B cell (primary cell): Measurements from ENCODE around the gene CPT2. TPM values are rescaled to one million over a fixed set of nuclear protein-coding genes. Genes with fewer than 3 reads are reported as not detected.

Experiments
- ATAC-seq: fragments of 200-7000 bp; cut with Tn5 transposase; one replicate; pipeline ENCODE4 v1.10.0; 2021; ENCODE audit warnings: low read depth, mild to moderate bottlenecking, moderate number of reproducible peaks, moderate library complexity
- CTCF ChIA-PET: fragments of 350-600 bp; sonication (Branson Sonifier 250); formaldehyde crosslinking; loops from one replicate; lab custom pipeline; 2021; ENCODE audit warnings: antibody characterized with exemption, inconsistent platforms; lab: Charles Lee
- POLR2A ChIA-PET: fragments of 350-600 bp; sonication (Branson Sonifier 250); formaldehyde crosslinking; loops from one replicate; lab custom pipeline; 2021; ENCODE audit warnings: antibody characterized with exemption; lab: Charles Lee
- DNase-seq: peaks from one replicate; pipeline ENCODE4 v3.0.0; 2013
- H2AFZ ChIP-seq: 2 replicates; pipeline ENCODE4 v1.6.1; 2012; ENCODE audit warnings: mild to moderate bottlenecking, low read depth, low read length; ENCODE audit not compliant: insufficient read depth, poor library complexity, severe bottlenecking
- H3K27ac ChIP-seq, 2 donors: 1 replicate in 1 of 2; 2 replicates in 1 of 2; pipeline ENCODE4 v1.5.1; 2012 to 2013; ENCODE audit warnings: low read length in 2 of 2, mild to moderate bottlenecking in 2 of 2, moderate library complexity in 1 of 2
- H3K27me3 ChIP-seq, 4 experiments: fragments of 200-600 bp in 1 of 4; sonication (generic) in 1 of 4; replicated peaks in 1 of 4; 1 replicate in 2 of 4; 2 replicates in 2 of 4; pipeline versions ENCODE4 v1.6.1 to v1.7.0; 2013 to 2016; ENCODE audit warnings: low read length in 3 of 4, mild to moderate bottlenecking in 2 of 4, mixed read lengths in 1 of 4, moderate library complexity in 1 of 4; ENCODE audit not compliant: insufficient read depth in 4 of 4, control insufficient read depth in 3 of 4; ENCODE audit errors: control extremely low read depth in 1 of 4
- H3K36me3 ChIP-seq, 2 experiments: replicated peaks in 1 of 2; 1 replicate in 1 of 2; 2 replicates in 1 of 2; pipeline versions ENCODE4 v1.6.1 to v1.7.1; 2013; ENCODE audit warnings: low read length in 1 of 2; ENCODE audit not compliant: insufficient read depth in 2 of 2, control insufficient read depth in 1 of 2; ENCODE audit errors: control extremely low read depth in 1 of 2, extremely low read depth in 1 of 2
- H3K4me1 ChIP-seq, 2 donors: fragments of 200-600 bp in 1 of 2; sonication (generic) in 1 of 2; 1 replicate in 1 of 2; 2 replicates in 1 of 2; pipeline versions ENCODE4 v1.5.1 to v1.6.1; 2013 to 2017; ENCODE audit warnings: low read length in 2 of 2; ENCODE audit not compliant: control insufficient read depth in 2 of 2, insufficient read depth in 2 of 2
- H3K4me2 ChIP-seq: replicated peaks from 2 replicates; pipeline ENCODE3; 2012; ENCODE audit warnings: mild to moderate bottlenecking, low read depth, low read length; ENCODE audit not compliant: poor library complexity, severe bottlenecking
- H3K4me3 ChIP-seq, 5 experiments: fragments of 200-600 bp in 1 of 5; sonication (generic) in 1 of 5; 1 replicate in 3 of 5; 2 replicates in 2 of 5; pipeline versions ENCODE4 v1.5.1 to v1.7.0; 2011 to 2016; ENCODE audit warnings: low read length in 4 of 5, mild to moderate bottlenecking in 4 of 5, low read depth in 2 of 5, control low read depth in 1 of 5, moderate library complexity in 1 of 5; ENCODE audit not compliant: insufficient read depth in 1 of 5; ENCODE audit errors: control extremely low read depth in 1 of 5, extremely low read depth in 1 of 5
- H3K79me2 ChIP-seq: fragments of 200-600 bp; sonication (generic); one replicate; pipeline ENCODE4 v1.6.0; 2016; ENCODE audit warnings: low read length; ENCODE audit not compliant: control insufficient read depth, insufficient read depth
- H3K9ac ChIP-seq: fragments of 200-600 bp; sonication (generic); 2 replicates; pipeline ENCODE4 v1.6.1; 2017; ENCODE audit warnings: mild to moderate bottlenecking, low read length, moderate library complexity
- H3K9me3 ChIP-seq, 3 donors: one replicate each; pipeline versions ENCODE4 v1.6.1 to v1.7.1; 2013; ENCODE audit warnings: low read length in 2 of 3; ENCODE audit not compliant: control insufficient read depth in 2 of 3, insufficient read depth in 1 of 3; ENCODE audit errors: control extremely low read depth in 1 of 3
- H4K20me1 ChIP-seq: 2 replicates; pipeline ENCODE4 v1.6.0; 2012; ENCODE audit warnings: mild to moderate bottlenecking, low read length; ENCODE audit not compliant: insufficient read depth, control insufficient read depth, poor library complexity, severe bottlenecking
- H3K27ac Mint-ChIP-seq: one replicate; pipeline ENCODE4 v1.8.0; 2021; ENCODE audit warnings: mixed read lengths
- H3K27me3 Mint-ChIP-seq: one replicate; pipeline ENCODE4 v1.8.0; 2021; ENCODE audit warnings: mixed read lengths
- H3K4me1 Mint-ChIP-seq: one replicate; pipeline ENCODE4 v1.8.0; 2021; ENCODE audit warnings: mixed read lengths
- H3K4me3 Mint-ChIP-seq: one replicate; pipeline ENCODE4 v1.8.0; 2021; ENCODE audit warnings: mixed read lengths
- H3K9me3 Mint-ChIP-seq: one replicate; pipeline ENCODE4 v1.8.0; 2022; ENCODE audit warnings: mixed read lengths; ENCODE audit not compliant: insufficient read depth
- EZH2 ChIP-seq: IDR thresholded peaks from 2 replicates; pipeline ENCODE4 v1.6.1; 2012; ENCODE audit warnings: borderline replicate concordance, low read depth, mild to moderate bottlenecking, moderate library complexity, low read length; ENCODE audit not compliant: insufficient read depth, poor library complexity, severe bottlenecking
- WGBS: methylation state at CpG from one replicate; pipeline ENCODE4 v1.1.5; 2013; ENCODE audit warnings: missing lambda C conversion rate; ENCODE audit not compliant: insufficient coverage; 5-methylcytosine and 5-hydroxymethylcytosine counted together
- intact Hi-C: fragments of 100-400 bp; cut with micrococcal nuclease; formaldehyde crosslinking; loops from one replicate; pipeline ENCODE4 v1.10.0; 2022
- polyA plus RNA-seq: library from polyadenylated mRNA; depleted of rRNA; stranded (reverse); fragments of >200 nt; gene quantifications from 2 replicates; pipeline ENCODE4 v1.2.3, GENCODE V29; 2012
- total RNA-seq, 2 donors: library from RNA; stranded (reverse); fragments of 120-200 nt in 1 of 2; gene quantifications; 1 replicate in 1 of 2; 2 replicates in 1 of 2; pipeline versions ENCODE4 v1.2.3 to v1.2.4, GENCODE V29; 2013 to 2022
- TF ChIP-seq, protein P1 (sequence below): fragments of 200-600 bp; IDR thresholded peaks from one replicate; pipeline ENCODE4 v1.8.0; 2022; ENCODE audit warnings: antibody characterized with exemption, mild to moderate bottlenecking

Gene CPT2
- total and polyA plus RNA-seq, 2 donors (not counting 1 experiment from before 2014, with no cell fraction given), result 6.3 to 19.8 TPM

DNA sequence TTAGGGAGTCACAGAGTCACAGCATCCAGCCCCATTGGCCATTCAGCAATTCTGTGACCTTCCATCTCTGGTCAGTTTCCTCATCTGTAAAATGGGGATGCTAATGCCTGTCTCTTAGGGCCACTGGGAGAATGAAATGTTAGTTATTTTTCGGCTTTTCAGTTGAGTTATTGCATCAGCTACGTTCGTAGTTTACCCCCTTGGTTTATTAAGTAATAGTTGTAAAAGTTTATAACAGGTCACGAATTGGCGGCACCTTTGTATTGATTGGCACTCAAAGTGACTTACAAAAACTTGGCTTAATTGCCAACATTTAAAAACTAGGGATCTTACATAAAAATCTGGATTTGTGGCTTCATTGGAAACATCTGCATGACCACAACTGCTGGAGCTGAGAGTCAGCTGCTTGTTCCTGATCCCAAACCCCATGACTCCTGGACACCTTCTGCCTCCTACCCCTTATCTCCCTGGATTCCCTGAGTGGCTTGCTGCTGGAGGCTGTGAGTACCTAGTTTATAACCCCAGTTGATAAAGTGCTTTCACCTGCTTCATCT, 31.1 kb upstream of the CPT2 start:
- H3K4me3 ChIP-seq, result no peak overlapping the region
- no peaks in the 10 kb centered on the region for H3K36me3 ChIP-seq
- no peak for DNase-seq
- H3K27me3 ChIP-seq, result peaks cover 0 to 4% (median 1%) of the 10 kb centered on the region in 4 experiments
- no peak overlapping the region for H3K4me2 ChIP-seq
- Mint-ChIP-seq H3K4me1 (no peaks in the 10 kb centered on the region), H3K27ac (no peak overlapping the region), H3K4me3 (no peak overlapping the region), H3K27me3 (peaks cover 39% of the 10 kb centered on the region), H3K9me3 (no peaks in the 10 kb centered on the region)
- no peak overlapping the region for H3K27ac ChIP-seq
- WGBS, result 100% methylated on average over 4 of the region's 5 CpGs
- ATAC-seq, result no peak
- H3K9ac ChIP-seq, result no peak overlapping the region
- TF ChIP-seq, protein P1, sequence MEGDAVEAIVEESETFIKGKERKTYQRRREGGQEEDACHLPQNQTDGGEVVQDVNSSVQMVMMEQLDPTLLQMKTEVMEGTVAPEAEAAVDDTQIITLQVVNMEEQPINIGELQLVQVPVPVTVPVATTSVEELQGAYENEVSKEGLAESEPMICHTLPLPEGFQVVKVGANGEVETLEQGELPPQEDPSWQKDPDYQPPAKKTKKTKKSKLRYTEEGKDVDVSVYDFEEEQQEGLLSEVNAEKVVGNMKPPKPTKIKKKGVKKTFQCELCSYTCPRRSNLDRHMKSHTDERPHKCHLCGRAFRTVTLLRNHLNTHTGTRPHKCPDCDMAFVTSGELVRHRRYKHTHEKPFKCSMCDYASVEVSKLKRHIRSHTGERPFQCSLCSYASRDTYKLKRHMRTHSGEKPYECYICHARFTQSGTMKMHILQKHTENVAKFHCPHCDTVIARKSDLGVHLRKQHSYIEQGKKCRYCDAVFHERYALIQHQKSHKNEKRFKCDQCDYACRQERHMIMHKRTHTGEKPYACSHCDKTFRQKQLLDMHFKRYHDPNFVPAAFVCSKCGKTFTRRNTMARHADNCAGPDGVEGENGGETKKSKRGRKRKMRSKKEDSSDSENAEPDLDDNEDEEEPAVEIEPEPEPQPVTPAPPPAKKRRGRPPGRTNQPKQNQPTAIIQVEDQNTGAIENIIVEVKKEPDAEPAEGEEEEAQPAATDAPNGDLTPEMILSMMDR, result no peak
- intact Hi-C loops, result no loop called here
- no peaks in the 10 kb centered on the region for H3K4me1 ChIP-seq
- H4K20me1 ChIP-seq, result no peaks in the 10 kb centered on the region
- ChIA-PET POLR2A (no interaction called here), CTCF (no interaction called here)
- H2AFZ ChIP-seq, result no peak overlapping the region
- H3K79me2 ChIP-seq, result no peaks in the 10 kb centered on the region
- H3K9me3 ChIP-seq, result no peaks in the 10 kb centered on the region

DNA sequence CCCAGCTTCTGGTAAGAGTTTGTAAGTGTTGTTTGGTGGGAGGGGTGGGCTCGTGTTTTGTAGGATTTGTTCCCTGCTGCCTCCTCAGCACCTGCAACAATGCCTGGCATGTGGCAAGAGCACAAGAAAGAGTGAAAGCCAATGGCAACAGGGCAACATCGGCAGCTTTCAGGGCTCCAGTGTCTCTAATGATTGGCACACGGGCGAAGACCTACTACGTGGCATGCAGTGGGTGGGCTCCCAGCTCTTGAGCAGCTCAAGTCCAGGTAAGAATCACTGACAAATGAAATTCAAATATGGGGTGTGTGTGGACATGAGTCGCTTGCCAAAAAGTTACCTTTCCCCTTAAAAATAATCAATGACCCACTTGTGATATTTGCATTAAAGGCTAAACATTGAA, 30.3 kb upstream of the CPT2 start:
- ChIA-PET POLR2A (no interaction called here), CTCF (interaction anchor here (1.8 kb wide), 1 partner anchor 20 kb away, joined by 3 read pairs; no protein-coding TSS in a partner anchor)
- TF ChIP-seq, protein P1, result no peak
- TF ChIP-seq EZH2, result no peak
- DNase-seq (no peak), ATAC-seq (no peak)
- Histone ChIP-seq H3K4me3 (no peak overlapping the region), H4K20me1 (no peaks in the 10 kb centered on the region), H3K9me3 (no peaks in the 10 kb centered on the region), H3K9ac (no peak overlapping the region), H3K4me1 (no peaks in the 10 kb centered on the region), H2AFZ (no peak overlapping the region), H3K27me3 (peaks cover 0 to 4% (median 1%) of the 10 kb centered on the region in 4 experiments), H3K36me3 (no peaks in the 10 kb centered on the region), H3K4me2 (no peak overlapping the region), H3K79me2 (no peaks in the 10 kb centered on the region), H3K27ac (no peak overlapping the region)
- no peaks in the 10 kb centered on the region for H3K9me3 Mint-ChIP-seq
- peaks cover 39% of the 10 kb centered on the region for H3K27me3 Mint-ChIP-seq
- no peaks in the 10 kb centered on the region for H3K4me1 Mint-ChIP-seq
- intact Hi-C loops, result no loop called here
- H3K27ac Mint-ChIP-seq, result no peak overlapping the region
- H3K4me3 Mint-ChIP-seq, result no peak overlapping the region
- 87% methylated on average over 5 of the region's 6 CpGs for WGBS
